Osteocyte (in vitro differentiated cells): ENCODE measurements around the gene WWC2. TPM values are rescaled to one million over a fixed set of nuclear protein-coding genes. Genes with fewer than 3 reads are reported as not detected.

Experiments used
- DNase-seq: peaks from one replicate; pipeline ENCODE4 v3.0.0; 2021; ENCODE audit warnings: mixed read lengths; ENCODE audit not compliant: unreplicated experiment; ENCODE audit errors: extremely low spot score
- H3K27ac Mint-ChIP-seq: one replicate; pipeline ENCODE4 v1.8.0; 2021; ENCODE audit warnings: mild to moderate bottlenecking, mixed read lengths; ENCODE audit not compliant: unreplicated experiment
- H3K27me3 Mint-ChIP-seq: one replicate; pipeline ENCODE4 v1.8.0; 2021; ENCODE audit warnings: mixed read lengths; ENCODE audit not compliant: unreplicated experiment
- H3K36me3 Mint-ChIP-seq: one replicate; pipeline ENCODE4 v1.8.0; 2021; ENCODE audit warnings: mixed read lengths; ENCODE audit not compliant: unreplicated experiment
- H3K4me1 Mint-ChIP-seq: one replicate; pipeline ENCODE4 v1.8.0; 2021; ENCODE audit warnings: mixed read lengths; ENCODE audit not compliant: unreplicated experiment
- H3K4me3 Mint-ChIP-seq: one replicate; pipeline ENCODE4 v1.8.0; 2021; ENCODE audit warnings: mild to moderate bottlenecking, moderate library complexity, mixed read lengths; ENCODE audit not compliant: unreplicated experiment
- H3K9me3 Mint-ChIP-seq: one replicate; pipeline ENCODE4 v1.8.0; 2021; ENCODE audit warnings: mixed read lengths; ENCODE audit not compliant: unreplicated experiment
- CTCF ChIP-seq: fragments of 200-600 bp; sonication (generic); IDR thresholded peaks from 2 replicates; pipeline ENCODE4 v1.5.0; 2021; ENCODE audit warnings: antibody characterized with exemption, mild to moderate bottlenecking, moderate library complexity
- total RNA-seq: library from RNA; stranded (reverse); gene quantifications from 2 replicates; pipeline ENCODE4 v1.2.1, GENCODE V29; 2021

The WWC2 gene
- total RNA-seq, 1 donor from 2014 or later, result 53.5 TPM

- peaks cover 1% of the 10 kb centered on the region for H3K4me1 Mint-ChIP-seq
- no peaks in the 10 kb centered on the region for H3K9me3 Mint-ChIP-seq
- H3K27me3 Mint-ChIP-seq, result no peaks in the 10 kb centered on the region
- no peak overlapping the region for H3K4me3 Mint-ChIP-seq
- DNase-seq, result no peak
- TF ChIP-seq CTCF, result no peak
- H3K36me3 Mint-ChIP-seq, result no peaks in the 10 kb centered on the region
- H3K27ac Mint-ChIP-seq, result no peak overlapping the region
These were observed 243.8 kb downstream of the WWC2 start for GRCh38 chr4:183342541-183343533.

- no peaks in the 10 kb centered on the region for H3K9me3 Mint-ChIP-seq
- DNase-seq, result no peak
- peaks cover 1% of the 10 kb centered on the region for H3K4me1 Mint-ChIP-seq
- TF ChIP-seq CTCF, result no peak
- no peaks in the 10 kb centered on the region for H3K27me3 Mint-ChIP-seq
- no peak overlapping the region for H3K27ac Mint-ChIP-seq
- H3K36me3 Mint-ChIP-seq, result no peaks in the 10 kb centered on the region
- no peak overlapping the region for H3K4me3 Mint-ChIP-seq
These were observed 244.7 kb downstream of the WWC2 start for GRCh38 chr4:183343730-183344129.

GRCh38 chr4:183344523-183345255 is 245.6 kb downstream of the WWC2 start:
- DNase-seq, result no peak
- Mint-ChIP-seq H3K27ac (no peak overlapping the region), H3K4me3 (no peak overlapping the region), H3K4me1 (peaks cover 10% of the 10 kb centered on the region), H3K9me3 (no peaks in the 10 kb centered on the region), H3K27me3 (no peaks in the 10 kb centered on the region), H3K36me3 (no peaks in the 10 kb centered on the region)
- TF ChIP-seq CTCF, result no peak

GRCh38 chr4:183345261-183345660 is 246.2 kb downstream of the WWC2 start:
- Mint-ChIP-seq H3K4me3 (no peak overlapping the region), H3K9me3 (no peaks in the 10 kb centered on the region), H3K27me3 (no peaks in the 10 kb centered on the region), H3K27ac (no peak overlapping the region), H3K4me1 (peaks cover 10% of the 10 kb centered on the region), H3K36me3 (no peaks in the 10 kb centered on the region)
- TF ChIP-seq CTCF, result no peak
- DNase-seq, result no peak

- H3K27me3 Mint-ChIP-seq, result no peaks in the 10 kb centered on the region
- TF ChIP-seq CTCF, result no peak
- H3K9me3 Mint-ChIP-seq, result no peaks in the 10 kb centered on the region
- no peak overlapping the region for H3K4me3 Mint-ChIP-seq
- peaks cover 12% of the 10 kb centered on the region for H3K4me1 Mint-ChIP-seq
- H3K36me3 Mint-ChIP-seq, result no peaks in the 10 kb centered on the region
- no peak for DNase-seq
- no peak overlapping the region for H3K27ac Mint-ChIP-seq
These were observed 248.1 kb downstream of the WWC2 start for GRCh38 chr4:183347146-183347545.
